Stimulated activated CD4-positive, alpha-beta T cell treated with anti-CD3 and anti-CD28 coated beads, TNF-alpha, amount 100 ng/mL, for 1 hour (primary cell): ENCODE measurements around the gene PRKD1.
"Not testable (repeated sequence)": the region's sequence is repeated elsewhere in the genome, so short reads cannot be mapped to it uniquely, and the experiment has no call there.

Experiments used
- DNase-seq, 3 donors: peaks; one replicate each; pipeline ENCODE4 v3.0.0-alpha.2; 2020; ENCODE audit warnings: low read depth in 3 of 3, low spot score in 1 of 3

Gene PRKD1

GRCh38 chr14:29800961-29801360 is 126.7 kb downstream of the PRKD1 start:
- DNase-seq: no peak

GRCh38 chr14:29799464-29800095 is 128.1 kb downstream of the PRKD1 start:
- DNase-seq: no peak

GRCh38 chr14:29798811-29799210 is 128.8 kb downstream of the PRKD1 start:
- no peak for DNase-seq

- no peak for DNase-seq
Observed at GRCh38 chr14:29798108-29798663, 129.5 kb downstream of the PRKD1 start.

- no peak for DNase-seq
Observed at GRCh38 chr14:29796853-29797252, 130.8 kb downstream of the PRKD1 start.

- no peak for DNase-seq
Observed at GRCh38 chr14:29789475-29789874, 138.2 kb downstream of the PRKD1 start.

- no peak for DNase-seq
Observed at GRCh38 chr14:29788093-29788492, 139.6 kb downstream of the PRKD1 start.

- no peak for DNase-seq
Observed at GRCh38 chr14:29783556-29783955, 144.1 kb downstream of the PRKD1 start.

- DNase-seq: no peak
Observed at GRCh38 chr14:29782041-29782440, 145.6 kb downstream of the PRKD1 start.

GRCh38 chr14:29777142-29777541 is 150.5 kb downstream of the PRKD1 start:
- DNase-seq: not testable (repeated sequence)

- DNase-seq: no peak
Observed at GRCh38 chr14:29773990-29774389, 153.7 kb downstream of the PRKD1 start.

- no peak for DNase-seq
Observed at GRCh38 chr14:29763342-29763858, 164.2 kb downstream of the PRKD1 start.

GRCh38 chr14:29759521-29760340 is 167.9 kb downstream of the PRKD1 start:
- no peak for DNase-seq

GRCh38 chr14:29757711-29758233 is 169.9 kb downstream of the PRKD1 start:
- DNase-seq: no peak

GRCh38 chr14:29757188-29757680 is 170.4 kb downstream of the PRKD1 start:
- DNase-seq: no peak

- no peak for DNase-seq
Observed at GRCh38 chr14:29756019-29756385, 171.6 kb downstream of the PRKD1 start.

- DNase-seq: no peak
Observed at GRCh38 chr14:29755311-29756018, 172.2 kb downstream of the PRKD1 start.

- no peak for DNase-seq
Observed at GRCh38 chr14:29754134-29754533, 173.5 kb downstream of the PRKD1 start.

- DNase-seq: no peak
Observed at GRCh38 chr14:29752221-29752923, 175.3 kb downstream of the PRKD1 start.

GRCh38 chr14:29749829-29750228 is 177.8 kb downstream of the PRKD1 start:
- no peak for DNase-seq
